ENCODE results near the gene PTPRR.

PTPRR gene

DNA sequence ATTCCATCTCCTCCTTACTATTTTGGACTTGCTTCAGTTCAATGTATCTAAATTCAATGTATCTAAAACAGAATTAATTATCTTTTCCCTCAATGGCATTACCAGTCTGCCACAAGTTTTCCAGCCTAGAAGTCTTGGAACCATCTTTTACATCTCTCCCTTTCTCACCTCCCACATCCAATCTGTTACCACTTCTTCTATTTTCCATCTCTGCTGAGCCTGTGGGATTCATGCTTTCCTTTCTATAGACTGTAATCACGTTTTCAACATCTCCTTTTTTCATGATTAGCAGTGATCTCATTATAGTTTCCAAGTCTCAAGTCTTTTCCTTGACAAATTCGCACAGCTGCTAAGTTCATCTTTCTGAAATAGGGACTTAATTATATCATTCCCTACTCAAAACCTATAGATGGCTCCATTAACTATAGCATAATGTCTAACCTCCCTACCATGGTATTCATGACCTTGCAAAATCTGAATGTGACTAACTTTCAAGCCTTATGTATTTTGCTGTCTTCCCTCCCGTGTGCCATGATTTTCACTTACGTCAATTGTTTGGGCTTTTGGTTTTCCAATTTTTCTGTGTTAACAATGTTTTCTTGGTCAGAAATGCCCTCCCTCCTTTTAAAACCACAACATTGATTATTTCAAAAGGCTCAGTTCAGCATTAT, 262.8 kb downstream of the PTPRR start:
- POLR2A ChIA-PET, result interaction anchor here (0.6 kb wide), 1 partner anchor 11 kb away, joined by 5 read pairs; no protein-coding TSS in a partner anchor
- DNase-seq (ENCODE audit: low read depth, low spot score), result no peak
- H3K4me3 ChIP-seq (ENCODE audit: low read depth, low read length), result no peak overlapping the region
- CTCF ChIA-PET, result interaction anchor here (1.0 to 1.6 kb wide), 3 partner anchors 9 to 22 kb away, joined by 3 to 6 read pairs (median 3); no protein-coding TSS in a partner anchor
- TF ChIP-seq, protein P1, sequence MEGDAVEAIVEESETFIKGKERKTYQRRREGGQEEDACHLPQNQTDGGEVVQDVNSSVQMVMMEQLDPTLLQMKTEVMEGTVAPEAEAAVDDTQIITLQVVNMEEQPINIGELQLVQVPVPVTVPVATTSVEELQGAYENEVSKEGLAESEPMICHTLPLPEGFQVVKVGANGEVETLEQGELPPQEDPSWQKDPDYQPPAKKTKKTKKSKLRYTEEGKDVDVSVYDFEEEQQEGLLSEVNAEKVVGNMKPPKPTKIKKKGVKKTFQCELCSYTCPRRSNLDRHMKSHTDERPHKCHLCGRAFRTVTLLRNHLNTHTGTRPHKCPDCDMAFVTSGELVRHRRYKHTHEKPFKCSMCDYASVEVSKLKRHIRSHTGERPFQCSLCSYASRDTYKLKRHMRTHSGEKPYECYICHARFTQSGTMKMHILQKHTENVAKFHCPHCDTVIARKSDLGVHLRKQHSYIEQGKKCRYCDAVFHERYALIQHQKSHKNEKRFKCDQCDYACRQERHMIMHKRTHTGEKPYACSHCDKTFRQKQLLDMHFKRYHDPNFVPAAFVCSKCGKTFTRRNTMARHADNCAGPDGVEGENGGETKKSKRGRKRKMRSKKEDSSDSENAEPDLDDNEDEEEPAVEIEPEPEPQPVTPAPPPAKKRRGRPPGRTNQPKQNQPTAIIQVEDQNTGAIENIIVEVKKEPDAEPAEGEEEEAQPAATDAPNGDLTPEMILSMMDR (IDR thresholded peaks at IDR 0.05; ENCODE audit: insufficient read depth, low read length, missing control alignments), result no peak

DNA sequence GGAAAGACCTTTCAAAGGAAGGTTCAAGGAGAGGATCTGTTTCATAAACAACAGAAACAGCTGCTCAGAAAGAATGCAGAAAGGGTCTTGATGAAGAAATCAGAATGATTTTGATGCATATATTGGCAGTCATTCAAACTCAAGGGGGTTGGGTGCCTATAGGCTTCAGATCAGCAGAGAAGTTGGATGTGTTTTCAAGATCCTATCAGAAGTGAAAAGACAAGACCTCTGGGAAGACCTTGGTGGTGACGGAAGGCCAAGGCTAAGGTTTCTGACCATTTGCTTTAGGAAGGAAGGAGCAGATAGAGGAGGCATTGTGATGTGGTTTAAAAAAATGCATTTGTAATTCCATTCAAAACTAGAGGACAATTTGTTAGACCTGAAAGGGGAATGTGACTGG, 268.1 kb downstream of the PTPRR start:
- TF ChIP-seq, protein P1 (IDR thresholded peaks at IDR 0.05; ENCODE audit: insufficient read depth, low read length, missing control alignments), result no peak
- no peak for DNase-seq (ENCODE audit: low read depth, low spot score)
- no peak overlapping the region for H3K4me3 ChIP-seq (ENCODE audit: low read depth, low read length)
- ChIA-PET POLR2A (no interaction called here), CTCF (interaction anchor here (0.6 kb wide), 1 partner anchor 24 kb away, joined by 3 read pairs; no protein-coding TSS in a partner anchor)

DNA sequence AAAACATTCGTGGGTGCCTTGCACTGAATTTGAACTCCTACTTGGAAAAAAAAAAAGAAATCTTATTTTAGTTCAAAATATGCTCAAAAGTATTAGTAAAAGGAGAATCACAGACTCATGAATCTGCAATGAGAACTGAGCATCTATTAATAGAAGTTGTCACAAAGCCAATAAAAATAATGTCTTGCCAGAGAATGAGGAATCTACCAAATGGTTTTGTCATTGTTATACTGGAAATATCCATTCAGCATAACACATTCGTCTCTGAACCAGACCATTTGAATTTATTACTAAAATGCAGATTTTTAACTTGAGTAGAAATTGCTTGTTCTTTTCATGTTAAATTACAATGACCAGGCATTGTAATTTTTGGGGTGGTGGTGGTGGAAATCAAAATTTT, 271.7 kb downstream of the PTPRR start:
- CTCF ChIA-PET, result interaction anchor here (1.9 kb wide), 1 partner anchor 10 kb away, joined by 6 read pairs; no protein-coding TSS in a partner anchor
- DNase-seq (ENCODE audit: low read depth, low spot score), result peak; percentile 56
- H3K4me3 ChIP-seq (ENCODE audit: low read depth, low read length), result no peak overlapping the region
- POLR2A ChIA-PET, result no interaction called here
- TF ChIP-seq, protein P1 (IDR thresholded peaks at IDR 0.05; ENCODE audit: insufficient read depth, low read length, missing control alignments), result no peak

DNA sequence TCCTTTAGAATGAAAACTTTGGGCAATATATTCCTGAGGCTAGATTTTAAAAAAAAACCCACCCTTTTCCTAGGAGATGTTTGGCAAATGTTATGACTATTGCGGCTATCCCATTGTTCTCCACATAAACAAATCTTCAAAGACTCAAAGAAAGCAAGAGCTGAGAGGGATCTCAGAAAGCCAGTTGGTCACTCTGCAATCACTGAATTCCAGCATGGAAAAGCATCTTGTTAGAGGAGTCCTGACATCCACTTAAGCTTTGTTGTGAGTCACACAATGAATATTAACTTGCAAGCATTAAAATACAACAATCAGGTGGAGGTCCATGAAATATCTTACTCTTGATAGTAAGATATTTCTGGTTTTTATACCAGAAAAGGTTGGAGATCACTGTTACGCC, 272.3 kb downstream of the PTPRR start:
- POLR2A ChIA-PET, result no interaction called here
- CTCF ChIA-PET, result interaction anchor here (1.9 kb wide), 1 partner anchor 10 kb away, joined by 6 read pairs; no protein-coding TSS in a partner anchor
- TF ChIP-seq, protein P1 (IDR thresholded peaks at IDR 0.05; ENCODE audit: insufficient read depth, low read length, missing control alignments), result no peak
- H3K4me3 ChIP-seq (ENCODE audit: low read depth, low read length), result no peak overlapping the region
- DNase-seq (ENCODE audit: low read depth, low spot score), result no peak

DNA sequence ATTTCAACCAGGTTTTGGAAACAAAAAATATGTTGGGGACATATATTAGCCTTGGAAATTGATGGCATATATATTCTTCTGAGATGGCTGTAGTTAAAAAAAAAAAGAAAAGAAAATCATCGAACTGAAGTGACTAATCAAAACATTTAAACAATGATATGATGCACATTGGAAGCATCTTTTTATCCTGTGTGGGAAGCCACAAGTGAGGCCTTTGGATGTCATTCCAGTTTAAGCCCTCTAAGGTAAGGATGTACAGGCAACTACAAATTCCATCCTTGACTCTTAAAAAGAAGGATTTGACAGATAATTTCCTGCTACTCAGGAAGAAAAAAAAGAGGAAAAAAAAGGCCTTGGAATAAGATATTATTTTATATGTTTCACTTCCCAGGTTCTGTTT, 273.7 kb downstream of the PTPRR start:
- DNase-seq (ENCODE audit: low read depth, low spot score), result no peak
- TF ChIP-seq, protein P1 (IDR thresholded peaks at IDR 0.05; ENCODE audit: insufficient read depth, low read length, missing control alignments), result no peak
- no peak overlapping the region for H3K4me3 ChIP-seq (ENCODE audit: low read depth, low read length)
- ChIA-PET CTCF (no interaction called here), POLR2A (no interaction called here)

DNA sequence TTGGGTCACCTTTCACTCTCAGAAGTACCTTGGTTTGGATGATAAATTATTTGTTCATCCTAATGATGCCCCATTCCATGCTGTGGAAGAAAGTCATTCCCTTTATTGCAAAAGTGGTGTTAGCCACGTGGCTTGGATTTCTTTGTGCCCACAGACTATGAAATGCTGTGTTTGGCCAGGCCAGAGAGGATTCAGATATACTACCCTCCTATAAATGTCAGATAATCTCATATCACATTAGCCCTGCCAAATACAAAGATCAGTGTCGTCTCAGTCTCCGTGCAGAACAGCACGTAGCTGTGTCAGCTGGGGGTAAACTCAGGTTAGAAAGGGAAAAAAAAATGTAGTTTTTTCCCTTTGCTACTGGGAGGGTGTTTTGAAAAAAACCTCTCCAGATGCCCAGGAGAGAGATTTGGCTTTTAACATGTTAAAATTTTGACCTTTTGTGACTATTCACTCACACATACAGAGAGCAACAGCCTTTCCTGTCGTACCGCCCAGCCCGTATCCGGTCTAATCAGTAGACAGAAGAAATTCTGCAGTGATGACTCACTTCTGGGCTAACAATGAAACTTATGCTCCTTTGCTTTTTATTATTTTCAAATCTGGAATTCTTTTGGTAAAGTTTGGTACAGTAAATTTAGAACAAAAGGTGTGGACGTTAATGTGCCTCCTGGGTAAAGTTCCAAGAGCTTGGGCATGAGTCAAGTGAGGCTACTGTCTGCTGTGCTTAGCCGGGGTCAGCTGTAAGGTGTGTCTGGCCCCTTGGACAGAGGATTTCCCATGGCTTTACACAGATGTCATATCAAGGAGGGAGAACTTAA, 274.8 kb downstream of the PTPRR start:
- TF ChIP-seq, protein P1 (IDR thresholded peaks at IDR 0.05; ENCODE audit: insufficient read depth, low read length, missing control alignments), result no peak
- no peak overlapping the region for H3K4me3 ChIP-seq (ENCODE audit: low read depth, low read length)
- ChIA-PET POLR2A (no interaction called here), CTCF (no interaction called here)
- DNase-seq (ENCODE audit: low read depth, low spot score), result peak; percentile 50
